ENCODE measurements around the gene ISCA1.
"Not testable (repeated sequence)": the region's sequence is repeated elsewhere in the genome, so short reads cannot be mapped to it uniquely, and the experiment has no call there.

ISCA1 gene
- total RNA-seq, result 63.0 to 84.2 reads per million in 2 donors

DNA sequence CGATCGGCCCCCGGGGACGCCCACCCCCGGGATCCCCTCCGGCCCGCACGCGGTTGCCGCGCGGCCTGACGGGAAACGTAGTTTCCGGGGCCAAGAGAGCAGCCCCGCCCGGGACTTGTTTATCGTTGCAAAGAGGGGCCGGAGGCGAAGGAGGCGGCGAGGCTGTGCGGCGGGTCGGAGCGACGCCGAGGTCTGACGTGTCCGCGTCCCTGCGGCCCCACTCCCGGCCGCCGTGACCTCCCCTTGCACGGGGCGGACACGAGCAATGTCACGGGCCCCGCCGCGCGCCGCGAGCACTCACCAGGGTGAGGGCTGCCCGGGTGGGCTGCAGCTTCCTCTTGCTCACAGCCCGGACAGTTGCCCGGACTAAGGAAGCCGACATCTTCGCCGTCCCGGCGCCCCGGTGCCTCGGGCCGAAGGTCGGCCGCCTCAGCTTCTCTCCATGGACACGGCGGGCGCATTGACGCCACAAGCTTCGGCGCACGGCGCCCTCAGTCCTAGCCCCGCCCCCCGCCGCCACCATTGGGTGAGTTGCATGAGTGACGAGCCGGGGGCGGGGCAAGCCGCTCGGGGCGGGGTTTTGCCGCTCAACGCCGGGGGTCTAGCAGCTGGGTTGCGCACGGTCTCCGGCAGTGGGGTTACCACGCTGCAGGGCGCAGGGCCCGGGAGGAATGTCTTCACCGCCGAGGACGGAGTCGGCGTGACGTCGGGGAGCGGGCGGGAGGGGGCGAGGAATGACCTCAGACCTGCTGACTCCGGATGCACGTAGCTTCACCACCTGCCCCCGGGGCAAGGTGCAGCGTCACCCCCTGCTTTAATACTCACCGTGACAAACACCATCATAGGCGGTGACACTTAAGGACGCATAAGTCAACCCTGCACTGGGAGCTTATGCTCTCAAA is at the start of gene ISCA1:
TSS of gene ISCA1 (minus strand) at position 462 of the 902 bp plus-strand sequence. CDS start at position 382, 80 bp downstream.
- peak; percentile 99 for DNase-seq

DNA sequence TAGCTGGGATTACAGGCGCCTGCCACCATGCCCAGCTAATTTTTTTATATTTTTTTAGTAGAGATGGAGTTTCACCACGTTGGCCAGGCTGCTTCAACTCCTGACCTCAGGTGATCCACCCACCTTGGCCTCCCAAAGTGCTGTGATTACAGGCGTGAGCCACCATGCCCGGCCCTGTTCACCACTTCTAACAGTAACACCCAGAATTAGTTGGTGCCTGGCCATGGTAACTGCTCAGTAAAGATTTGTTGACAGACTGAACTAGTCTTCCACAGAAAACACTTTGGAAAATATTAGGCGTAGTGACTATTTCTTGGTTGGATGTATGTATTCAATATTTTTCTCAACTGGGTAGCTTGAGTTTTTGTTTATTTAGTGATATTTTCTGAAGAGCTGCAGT is 47.8 kb upstream of the ISCA1 start:
- no peak for DNase-seq

DNA sequence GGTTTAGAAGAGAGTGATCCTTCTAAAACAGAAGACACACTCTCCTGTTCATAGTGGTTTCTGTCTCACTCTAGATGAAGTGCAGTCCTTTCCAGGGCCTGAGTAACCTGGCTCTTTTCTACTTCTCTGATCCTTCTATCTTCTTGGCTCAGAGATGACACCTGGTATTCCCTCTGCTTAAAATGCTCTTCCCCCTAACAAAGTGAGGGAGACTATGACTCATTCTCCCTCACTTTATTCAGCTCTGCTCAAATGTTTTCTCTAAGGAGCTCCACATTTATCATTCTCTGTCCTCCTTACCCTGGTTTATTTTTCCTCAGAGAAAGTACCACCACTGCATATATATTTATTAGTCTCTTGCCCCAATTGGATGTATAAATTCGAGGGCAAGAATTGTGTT is 47.3 kb upstream of the ISCA1 start:
- DNase-seq, result no peak

DNA sequence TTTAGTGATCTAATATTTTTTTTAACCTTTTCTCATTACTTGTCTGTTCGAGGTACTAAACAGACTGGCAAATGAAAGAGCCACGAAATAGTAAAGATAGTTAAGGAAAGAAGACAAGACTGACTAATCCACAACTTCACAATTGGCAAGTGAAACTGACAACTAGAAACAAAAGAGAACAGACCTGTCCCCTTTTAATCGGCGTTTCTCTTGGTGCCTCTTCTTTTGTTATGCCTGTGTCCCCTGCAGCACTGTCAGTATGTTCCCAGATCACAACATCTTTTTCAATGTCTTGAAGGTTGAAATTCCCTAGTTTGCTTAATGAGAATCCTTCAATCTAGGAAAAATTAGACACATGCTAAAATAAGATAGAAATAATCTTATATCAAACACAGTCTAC is 45.8 kb upstream of the ISCA1 start:
- DNase-seq, result no peak

DNA sequence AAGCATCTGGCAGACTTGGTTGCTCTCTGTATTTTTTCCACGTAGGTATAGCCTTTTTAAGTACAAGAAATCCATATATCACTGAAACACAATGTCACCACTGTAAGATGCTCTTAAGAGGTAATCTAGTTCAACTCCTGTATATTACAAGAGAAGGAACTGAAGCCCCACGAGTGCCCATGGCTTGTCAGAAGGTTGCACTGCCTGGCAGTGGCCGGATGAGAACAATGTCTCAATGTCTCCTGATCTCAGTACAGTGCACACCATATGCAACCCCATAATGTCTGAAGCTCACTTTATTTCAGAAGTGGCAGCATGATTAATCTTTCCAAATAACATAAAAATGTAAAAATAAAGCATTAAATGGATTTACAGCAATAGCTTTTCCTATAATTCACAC is 44.2 kb upstream of the ISCA1 start:
- DNase-seq, result no peak

DNA sequence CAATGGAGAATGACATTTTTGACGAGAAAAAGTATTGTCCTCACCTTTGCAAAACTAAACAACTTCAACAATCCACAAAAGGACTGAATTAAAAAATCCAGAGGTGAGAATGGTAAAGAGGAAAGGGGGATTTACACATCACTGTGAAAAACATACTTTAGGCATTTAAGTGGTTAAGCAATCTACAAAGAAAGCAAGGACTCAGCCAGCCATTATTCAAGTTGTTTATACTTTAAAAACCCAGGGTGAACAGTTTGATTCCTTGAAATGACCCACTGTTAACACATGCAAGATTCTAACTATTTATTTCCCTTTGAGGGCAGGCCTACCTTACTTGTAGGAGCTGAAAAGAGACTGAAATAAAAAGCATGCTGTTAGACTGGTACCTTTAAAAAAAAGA is 42.6 kb upstream of the ISCA1 start:
- DNase-seq, result no peak

DNA sequence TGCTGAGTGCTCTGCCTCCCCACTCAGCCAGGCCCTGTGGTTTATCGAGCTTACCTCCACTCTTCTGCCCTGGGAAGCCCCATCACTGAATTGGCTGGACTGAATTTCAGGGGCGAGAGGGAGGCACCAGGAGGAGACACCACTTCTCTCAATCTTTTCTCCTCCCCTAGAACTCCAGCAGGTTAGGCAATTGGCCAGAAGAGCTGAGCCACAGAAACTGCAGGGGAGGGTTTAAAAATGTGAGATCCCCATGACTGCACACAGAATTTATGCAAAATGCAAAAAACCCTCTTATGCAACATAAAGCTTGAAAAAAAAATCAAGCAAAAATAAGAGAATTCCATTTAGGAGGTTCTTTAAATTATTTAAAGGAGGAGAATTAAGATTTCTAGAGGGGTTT is 42.0 kb upstream of the ISCA1 start:
- DNase-seq, result no peak

DNA sequence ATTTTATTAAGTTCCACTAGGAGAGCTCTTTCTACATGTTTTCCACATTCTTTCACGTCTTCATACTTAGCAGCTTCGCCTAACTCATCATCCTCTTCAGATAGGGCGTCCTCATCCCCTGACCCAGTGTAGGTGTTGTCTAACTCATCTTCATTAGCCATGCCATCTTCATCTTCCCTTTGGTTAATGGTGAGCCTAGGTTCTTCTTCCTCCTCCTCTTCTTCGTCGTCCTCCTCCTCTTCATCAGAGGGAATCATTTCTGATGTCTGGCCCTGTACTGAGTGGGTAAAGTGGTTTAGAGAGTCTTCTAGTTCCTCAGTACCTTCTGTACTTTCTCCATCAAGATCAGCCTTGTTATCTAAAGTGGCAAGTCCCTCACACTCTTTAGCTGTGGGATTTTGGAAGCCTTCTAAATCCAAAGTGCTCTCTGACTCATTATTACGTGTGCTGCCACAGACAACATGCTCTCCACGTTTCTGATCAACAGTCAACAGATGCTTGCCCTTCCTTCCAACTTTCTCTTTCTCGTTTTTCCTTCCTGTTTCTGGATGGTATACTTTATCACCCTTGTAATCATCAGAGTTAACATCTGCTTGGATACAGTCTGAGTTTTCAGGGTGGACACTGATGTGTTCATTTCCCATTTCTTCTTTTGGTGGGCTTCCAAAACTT is 40.8 kb upstream of the ISCA1 start:
- no peak for DNase-seq

DNA sequence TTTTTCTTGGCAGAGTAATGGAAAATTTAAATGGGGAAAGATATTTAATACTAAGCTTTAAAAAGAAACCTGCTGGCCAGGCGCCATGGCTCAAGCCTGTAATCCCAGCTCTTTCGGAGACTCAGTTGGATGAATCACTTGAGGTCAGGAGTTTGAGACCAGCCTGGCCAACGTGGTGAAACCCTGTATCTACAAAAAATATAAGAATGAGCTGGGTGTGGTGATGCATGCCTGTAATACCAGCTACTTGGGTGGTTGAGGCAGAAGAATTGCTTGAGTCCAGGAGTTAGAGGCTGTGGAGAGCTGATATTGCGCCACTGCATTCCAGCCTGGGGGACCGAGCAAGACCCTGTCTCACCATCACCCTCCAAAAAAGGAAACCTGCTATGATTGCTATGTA is 39.0 kb upstream of the ISCA1 start:
- DNase-seq, result no peak

DNA sequence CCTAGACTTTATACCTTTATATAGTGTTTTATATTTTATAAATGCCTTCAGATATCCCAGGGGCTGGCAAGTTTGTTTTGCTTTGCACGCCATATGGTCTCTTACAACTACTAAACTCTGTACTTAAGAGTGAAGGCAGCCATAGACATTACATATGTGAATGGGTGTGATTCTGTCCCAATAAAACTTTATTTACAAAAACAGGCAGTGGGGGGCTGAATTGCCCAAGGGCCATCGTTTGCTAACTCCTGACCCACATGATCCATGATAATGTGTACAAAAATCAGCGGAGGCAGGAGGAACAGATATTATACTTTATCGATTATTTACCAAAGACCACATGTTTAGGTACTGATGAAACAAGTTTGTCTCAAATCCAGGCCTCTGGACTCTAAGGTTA is 35.8 kb upstream of the ISCA1 start:
- no peak for DNase-seq

DNA sequence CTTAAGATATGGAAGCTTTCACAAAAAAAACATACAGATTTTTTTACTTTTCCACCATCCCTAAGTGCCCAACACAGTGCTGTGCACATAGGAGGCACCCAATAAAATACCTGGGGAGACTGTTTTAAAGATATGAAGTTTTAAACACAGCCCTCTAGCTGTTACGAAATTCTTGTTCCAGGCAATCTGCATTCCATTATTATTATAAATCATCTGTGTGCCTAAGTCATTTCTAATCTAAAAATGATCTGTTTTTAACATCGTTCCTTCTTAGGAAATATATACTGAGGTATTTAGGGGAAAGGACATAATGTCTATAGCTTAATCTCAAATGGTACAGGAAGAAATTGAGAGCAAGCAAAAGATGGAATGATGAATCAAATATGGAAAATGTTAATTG is 32.7 kb upstream of the ISCA1 start:
- no peak for DNase-seq

DNA sequence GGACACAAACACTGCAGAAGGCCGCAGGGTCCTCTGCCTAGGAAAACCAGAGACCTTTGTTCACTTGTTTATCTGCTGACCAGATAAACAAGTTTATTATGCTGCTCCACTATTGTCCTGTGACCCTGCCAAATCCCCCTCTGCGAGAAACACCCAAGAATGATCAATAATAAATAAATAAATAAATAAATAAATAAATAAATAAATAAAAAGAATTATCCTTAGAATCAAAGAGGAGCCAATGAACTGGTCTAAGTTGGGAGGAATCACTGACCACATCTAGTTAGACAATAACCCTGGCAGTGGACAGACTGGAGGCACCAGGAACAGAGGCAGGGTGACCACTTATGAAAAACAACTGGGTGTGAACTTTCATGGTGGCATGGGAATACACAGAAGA is 30.6 kb upstream of the ISCA1 start:
- not testable (repeated sequence) for DNase-seq

DNA sequence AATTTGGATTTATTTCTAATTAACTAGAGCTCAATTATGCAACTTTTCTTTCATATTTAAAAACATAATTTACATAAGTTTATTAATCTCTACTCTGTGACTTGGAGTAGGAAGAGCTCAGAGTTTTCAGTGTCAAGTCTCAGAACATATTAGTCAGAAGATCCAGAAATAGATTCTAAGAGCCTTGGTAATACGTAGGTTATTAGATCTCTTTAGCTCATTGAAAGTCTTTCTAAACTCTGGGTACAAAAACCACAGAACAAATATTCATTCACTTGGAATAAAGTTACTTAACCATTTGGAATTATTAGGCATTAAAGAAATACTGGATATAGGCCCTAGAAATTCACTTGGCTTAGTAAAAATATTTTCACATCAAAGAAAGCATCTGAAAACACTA is 26.3 kb upstream of the ISCA1 start:
- no peak for DNase-seq

DNA sequence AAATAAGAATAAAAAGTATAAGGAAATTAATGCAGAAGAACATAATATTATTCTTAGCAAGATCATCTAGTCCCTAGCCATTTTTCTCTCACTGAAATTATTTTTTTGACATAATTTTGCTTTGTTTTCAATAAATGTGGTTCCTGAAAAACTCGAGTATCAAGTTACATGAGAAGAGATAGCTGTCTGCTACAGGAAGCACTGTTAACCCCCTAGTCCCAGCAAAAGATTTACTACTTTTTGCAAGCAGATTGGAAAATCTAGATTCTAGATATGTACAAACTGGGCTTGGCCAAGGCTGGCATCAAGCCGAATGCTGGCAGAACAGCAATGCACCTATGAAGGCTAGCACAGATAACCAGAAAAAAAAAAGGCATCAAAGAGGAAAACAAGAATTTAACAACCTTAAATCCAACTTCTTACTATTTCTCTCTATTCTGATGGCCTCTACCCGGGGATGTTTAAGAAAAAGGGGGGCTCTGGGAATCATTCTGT is 21.9 kb upstream of the ISCA1 start:
- DNase-seq, result no peak

DNA sequence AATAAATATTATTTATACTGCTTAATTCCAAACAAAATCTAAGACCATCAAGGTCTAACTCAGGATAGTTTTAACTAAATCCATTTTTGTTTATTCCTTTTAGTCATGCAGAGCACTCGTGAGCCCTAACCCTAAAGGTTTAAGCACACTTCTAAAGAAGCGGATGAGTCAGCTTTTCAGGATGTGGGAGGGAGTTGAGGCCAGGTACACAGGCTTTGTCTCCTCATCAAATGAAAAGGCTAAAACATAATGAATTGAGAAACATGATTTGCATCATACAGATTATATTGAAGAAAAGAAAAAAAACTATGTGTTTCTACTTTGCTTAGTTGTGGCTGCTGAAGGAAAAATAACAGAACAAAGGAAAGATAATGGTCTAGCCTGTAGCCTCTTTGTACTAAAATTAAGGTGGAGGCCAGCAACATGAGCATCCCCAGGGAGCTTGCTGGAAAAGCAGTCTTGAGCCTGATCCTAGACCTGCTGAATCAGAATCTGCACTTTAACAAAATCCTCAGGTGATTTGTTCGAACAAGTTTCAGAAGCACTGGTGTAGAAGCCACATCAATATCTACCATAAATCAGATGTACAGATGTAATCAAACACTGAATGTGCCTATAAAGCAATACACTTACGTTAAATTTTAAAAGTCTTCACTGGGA is 21.1 kb upstream of the ISCA1 start:
- no peak for DNase-seq

DNA sequence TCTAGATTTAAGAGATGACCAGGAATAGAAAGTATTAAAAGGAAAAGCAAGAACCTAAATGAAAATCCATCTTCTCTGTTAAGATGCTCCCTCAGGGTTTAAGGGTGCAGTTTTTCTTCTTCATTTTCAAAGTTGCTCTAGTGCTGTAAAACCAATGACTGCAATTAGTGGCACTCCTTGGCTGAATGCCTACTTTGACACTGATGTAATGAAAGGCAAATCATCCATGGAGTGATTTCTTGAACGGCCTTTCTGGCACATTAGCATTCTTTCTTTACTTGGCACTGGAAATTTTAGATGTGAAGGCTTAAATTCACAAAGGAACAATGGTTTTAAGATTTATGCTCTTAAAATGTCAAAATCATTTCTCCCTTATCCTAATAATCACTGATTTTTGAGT is 19.3 kb upstream of the ISCA1 start:
- no peak for DNase-seq

DNA sequence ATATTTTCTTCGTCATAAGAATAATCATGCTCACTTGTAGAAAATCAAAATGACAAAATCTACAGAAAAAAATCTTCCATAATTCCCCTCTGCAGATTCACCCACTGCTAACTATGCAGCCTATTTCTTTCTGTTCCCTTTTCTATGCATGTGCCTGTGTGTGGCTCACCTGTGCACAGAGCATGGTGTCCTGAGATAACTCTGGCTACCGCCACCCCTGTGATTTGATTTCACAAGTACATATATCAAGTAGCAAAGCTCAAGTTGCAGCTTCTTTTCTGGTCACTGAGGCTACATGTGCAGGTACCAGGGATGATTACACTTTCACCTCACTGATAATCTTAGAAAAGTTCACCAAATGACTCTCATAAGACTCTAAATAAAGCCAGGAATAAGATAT is 18.4 kb upstream of the ISCA1 start:
- no peak for DNase-seq

DNA sequence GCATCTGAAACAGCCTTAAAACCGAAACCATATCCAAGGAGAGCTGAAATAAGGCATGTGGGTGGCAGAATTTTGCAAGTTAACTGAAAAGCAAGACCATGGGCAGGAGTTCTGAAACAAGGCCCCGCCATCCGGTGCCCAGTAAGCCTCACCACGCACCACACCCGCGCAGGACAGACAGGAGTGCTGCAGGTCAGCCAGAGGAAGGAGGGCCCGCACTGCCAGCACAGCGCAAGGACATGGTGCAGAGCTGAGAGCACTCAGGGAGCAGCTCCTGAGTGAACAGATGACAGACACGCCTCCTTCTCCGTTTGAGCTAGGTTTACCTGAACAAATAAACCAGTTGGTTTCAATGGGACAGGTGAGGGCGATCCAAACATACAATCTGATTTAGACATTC is 16.5 kb upstream of the ISCA1 start:
- no peak for DNase-seq

DNA sequence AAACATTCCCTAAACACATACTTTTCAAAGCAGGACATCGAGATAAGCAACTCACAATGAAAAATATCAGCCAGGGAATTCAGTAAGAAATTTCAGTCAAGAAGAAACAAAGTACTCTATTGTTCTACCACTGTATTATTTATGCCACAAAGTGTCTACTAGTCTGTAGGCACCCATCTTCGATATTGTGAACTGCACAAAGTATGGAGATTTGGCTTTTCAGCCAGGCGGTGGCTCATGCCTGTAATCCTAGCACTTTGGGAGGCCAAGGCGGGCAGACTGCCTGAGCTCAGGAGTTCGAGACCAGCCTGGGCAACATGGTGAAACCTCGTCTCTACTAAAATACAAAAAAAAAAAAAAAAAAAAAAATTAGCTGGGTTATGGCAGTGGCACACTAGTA is 8.0 kb upstream of the ISCA1 start:
- DNase-seq, result not testable (repeated sequence)

DNA sequence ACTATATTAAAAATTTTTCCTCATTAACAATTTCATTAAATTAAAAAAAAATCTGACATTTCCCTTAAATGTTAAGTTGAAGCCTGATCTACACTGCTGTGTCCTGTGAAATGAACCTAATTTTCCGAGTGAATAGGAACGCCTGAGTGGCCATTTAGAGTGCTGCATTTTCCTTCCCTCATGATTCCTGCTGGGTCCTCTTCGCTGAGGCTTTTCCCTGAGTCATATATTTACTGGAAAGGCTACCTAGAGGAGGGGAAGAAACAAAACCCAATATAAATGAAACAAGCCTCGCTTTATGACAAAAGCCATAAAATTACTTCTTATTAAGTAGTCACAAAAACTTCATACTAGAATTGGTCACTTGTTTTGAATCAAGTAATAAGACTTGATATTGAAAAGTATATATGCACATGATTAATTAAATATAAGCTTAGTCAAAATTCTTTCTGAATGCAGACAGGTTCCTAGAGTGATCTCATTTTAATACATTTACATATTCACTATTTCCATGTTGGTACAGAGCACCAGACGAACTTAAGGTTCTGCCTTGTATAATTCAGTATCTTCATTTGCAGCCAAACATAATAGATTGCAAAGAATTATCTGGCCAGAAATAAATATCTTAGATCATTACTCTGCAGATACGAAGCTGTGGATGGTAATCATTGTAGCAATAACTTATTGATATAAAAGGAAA is 6.3 kb upstream of the ISCA1 start:
- no peak for DNase-seq

DNA sequence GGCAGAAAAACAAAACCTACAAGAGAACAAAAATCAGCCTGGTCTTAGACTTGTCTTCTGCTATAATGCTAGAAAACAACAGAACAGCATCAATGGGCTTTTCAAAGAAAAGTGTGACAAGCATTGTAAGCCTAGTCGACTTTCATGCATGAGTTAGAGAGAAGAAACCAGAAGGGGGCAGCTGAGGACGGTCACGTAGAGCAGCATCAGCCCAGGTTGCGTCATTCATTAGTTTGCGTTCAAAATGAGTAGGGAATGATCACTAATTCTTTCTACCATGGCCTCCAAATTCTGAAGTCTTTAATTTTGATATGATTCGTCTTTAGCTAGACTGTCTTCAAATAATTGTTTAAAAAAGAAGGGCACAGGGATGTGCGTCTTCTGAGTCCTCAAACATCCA is 4.7 kb upstream of the ISCA1 start:
- DNase-seq, result no peak

DNA sequence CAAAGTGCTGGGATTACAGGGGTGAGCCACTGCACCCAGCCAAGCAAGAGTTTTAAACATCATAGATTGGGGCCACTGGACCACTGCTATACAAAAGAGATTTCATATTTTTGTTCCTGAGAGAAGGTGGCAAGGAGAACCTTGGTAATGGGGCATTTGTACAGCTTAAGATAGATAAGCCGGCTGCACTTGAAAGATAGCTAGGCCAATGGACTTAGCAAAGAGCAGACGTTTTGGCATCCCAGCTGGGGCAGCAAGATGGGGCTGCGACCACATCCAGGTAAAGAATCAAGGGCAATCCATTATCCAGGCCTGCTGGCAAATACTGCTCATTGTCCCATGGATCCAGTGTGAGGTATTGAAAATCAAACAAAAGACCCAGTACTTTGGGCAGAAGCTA is 3.9 kb upstream of the ISCA1 start:
- DNase-seq, result no peak

DNA sequence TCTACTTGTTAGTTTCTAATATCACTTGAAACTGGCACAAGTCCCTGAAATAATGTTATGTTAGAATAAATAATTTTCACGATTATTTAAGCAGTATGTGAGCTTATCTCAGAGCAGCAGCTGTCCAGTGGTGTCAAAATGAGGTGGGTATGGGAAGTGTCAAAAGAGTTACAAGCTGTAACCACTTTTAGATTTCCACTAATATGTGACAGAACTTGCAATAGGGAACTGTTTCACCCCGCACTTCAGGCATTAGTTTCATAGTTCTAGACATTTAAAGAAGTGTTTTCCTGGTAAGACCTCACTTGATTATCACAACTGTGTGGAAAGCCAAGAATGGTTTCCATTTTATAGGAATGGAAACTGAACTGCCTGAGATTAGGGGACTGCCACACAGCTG is 2.9 kb upstream of the ISCA1 start:
- no peak for DNase-seq
